H9 (cell line): ENCODE results near the gene BRF1. TPM values are rescaled to one million over a fixed set of nuclear protein-coding genes. Genes with fewer than 3 reads are reported as not detected.

ENCODE experiments used
- DNase-seq: peaks from one replicate; pipeline ENCODE4 v3.0.0-alpha.2; 2017
- H2AFZ ChIP-seq: one replicate; pipeline ENCODE4 v1.6.1; 2013; ENCODE audit warnings: mild to moderate bottlenecking, low read length, control low read depth, moderate library complexity
- H2AK5ac ChIP-seq: 2 replicates; pipeline ENCODE4 v1.6.1; 2013; ENCODE audit warnings: low read length, control low read depth, mixed read lengths; ENCODE audit not compliant: insufficient read length
- H2BK120ac ChIP-seq: one replicate; pipeline ENCODE4 v1.6.1; 2013; ENCODE audit warnings: low read depth, mild to moderate bottlenecking, low read length, control low read depth, inconsistent platforms; ENCODE audit not compliant: poor library complexity, severe bottlenecking
- H2BK12ac ChIP-seq: 2 replicates; pipeline ENCODE4 v1.6.1; 2013; ENCODE audit warnings: low read length, control low read depth, mixed read lengths, low read depth; ENCODE audit not compliant: insufficient read length
- H2BK15ac ChIP-seq: 2 replicates; pipeline ENCODE4 v1.6.1; 2013; ENCODE audit warnings: low read depth, low read length, control low read depth
- H2BK20ac ChIP-seq: one replicate; pipeline ENCODE4 v1.6.1; 2013; ENCODE audit warnings: low read depth, mild to moderate bottlenecking, low read length, control low read depth, inconsistent platforms; ENCODE audit not compliant: poor library complexity, severe bottlenecking
- H2BK5ac ChIP-seq: 2 replicates; pipeline ENCODE4 v1.6.1; 2013; ENCODE audit warnings: low read length, control low read depth, mixed read lengths; ENCODE audit not compliant: insufficient read length
- H3K14ac ChIP-seq: 2 replicates; pipeline ENCODE4 v1.6.1; 2013; ENCODE audit warnings: low read length, control low read depth; ENCODE audit not compliant: insufficient read depth
- H3K18ac ChIP-seq: 2 replicates; pipeline ENCODE4 v1.6.1; 2013; ENCODE audit warnings: low read depth, mild to moderate bottlenecking, mixed read lengths, low read length, control low read depth; ENCODE audit not compliant: insufficient read length
- H3K23ac ChIP-seq: 2 replicates; pipeline ENCODE4 v1.6.1; 2013; ENCODE audit warnings: low read length, control low read depth, mixed read lengths, low read depth; ENCODE audit not compliant: insufficient read length
- H3K23me2 ChIP-seq: 2 replicates; pipeline ENCODE4 v1.6.1; 2013; ENCODE audit warnings: low read depth, mild to moderate bottlenecking, mixed read lengths, low read length, control low read depth; ENCODE audit not compliant: insufficient read length, poor library complexity, severe bottlenecking
- H3K27ac ChIP-seq: 2 replicates; pipeline ENCODE4 v1.5.1; 2013; ENCODE audit warnings: low read length, control low read depth, mixed read lengths, low read depth; ENCODE audit not compliant: insufficient read length
- H3K27me3 ChIP-seq: 2 replicates; pipeline ENCODE4 v1.6.1; 2013; ENCODE audit warnings: low read length, control low read depth, inconsistent platforms; ENCODE audit not compliant: insufficient read depth
- H3K4ac ChIP-seq: 2 replicates; pipeline ENCODE4 v1.6.1; 2013; ENCODE audit warnings: low read depth, mild to moderate bottlenecking, control low read depth, inconsistent platforms, low read length, moderate library complexity
- H3K4me1 ChIP-seq: 2 replicates; pipeline ENCODE4 v1.6.1; 2013; ENCODE audit warnings: low read length, control low read depth, inconsistent platforms; ENCODE audit not compliant: insufficient read depth
- H3K4me2 ChIP-seq: 2 replicates; pipeline ENCODE4 v1.6.1; 2013; ENCODE audit warnings: low read length, control low read depth, mixed read lengths; ENCODE audit not compliant: insufficient read length, insufficient read depth
- H3K56ac ChIP-seq: 2 replicates; pipeline ENCODE4 v1.6.1; 2013; ENCODE audit warnings: low read depth, mild to moderate bottlenecking, mixed read lengths, low read length, control low read depth; ENCODE audit not compliant: insufficient read length
- H3K79me1 ChIP-seq: 2 replicates; pipeline ENCODE4 v1.6.1; 2013; ENCODE audit warnings: low read depth, mild to moderate bottlenecking, moderate library complexity, low read length, control low read depth, inconsistent platforms; ENCODE audit not compliant: insufficient read depth, poor library complexity, severe bottlenecking
- H3K79me2 ChIP-seq: 2 replicates; pipeline ENCODE4 v1.6.1; 2013; ENCODE audit warnings: low read length, control low read depth, inconsistent platforms; ENCODE audit not compliant: insufficient read depth
- H3K9ac ChIP-seq: 2 replicates; pipeline ENCODE4 v1.6.1; 2013; ENCODE audit warnings: low read length, control low read depth, mixed read lengths; ENCODE audit not compliant: insufficient read length; ENCODE audit errors: extremely low read depth
- H3K9me3 ChIP-seq: one replicate; pipeline ENCODE4 v1.6.1; 2013; ENCODE audit warnings: low read depth, low read length, inconsistent platforms; ENCODE audit not compliant: control insufficient read depth
- H3T11ph ChIP-seq: one replicate; pipeline ENCODE4 v1.6.1; 2013; ENCODE audit warnings: mild to moderate bottlenecking, low read length, control low read depth, inconsistent platforms
- H4K20me1 ChIP-seq: one replicate; pipeline ENCODE4 v1.6.1; 2013; ENCODE audit not compliant: control insufficient read depth, insufficient read length, insufficient read depth
- H4K5ac ChIP-seq: 2 replicates; pipeline ENCODE4 v1.6.1; 2013; ENCODE audit warnings: low read depth, mild to moderate bottlenecking, mixed read lengths, low read length, control low read depth; ENCODE audit not compliant: insufficient read length
- H4K8ac ChIP-seq: replicated peaks from 2 replicates; pipeline ENCODE4 v1.6.1; 2013; ENCODE audit warnings: low read length, control low read depth, mixed read lengths, low read depth; ENCODE audit not compliant: insufficient read length
- H4K91ac ChIP-seq: 2 replicates; pipeline ENCODE4 v1.6.1; 2013; ENCODE audit warnings: low read depth, mild to moderate bottlenecking, moderate library complexity, mixed read lengths, low read length, control low read depth; ENCODE audit not compliant: insufficient read length
- H3K27ac Mint-ChIP-seq, 3 experiments: 2 replicates in 2 of 3; 3 replicates in 1 of 3; pipeline ENCODE4 v1.8.0; 2020 to 2021; ENCODE audit warnings: mixed read lengths in 3 of 3, mild to moderate bottlenecking in 1 of 3, moderate library complexity in 1 of 3
- H3K27me3 Mint-ChIP-seq: 2 replicates; pipeline ENCODE4 v1.8.0; 2021; ENCODE audit warnings: low read depth, mild to moderate bottlenecking, moderate library complexity, mixed read lengths
- H3K36me3 Mint-ChIP-seq, 3 experiments: 2 replicates in 2 of 3; 3 replicates in 1 of 3; pipeline ENCODE4 v1.8.0; 2020 to 2021; ENCODE audit warnings: low read depth in 3 of 3, mixed read lengths in 3 of 3; ENCODE audit not compliant: insufficient read depth in 1 of 3
- H3K4me1 Mint-ChIP-seq, 2 experiments: 2 replicates each; pipeline ENCODE4 v1.8.0; 2020; ENCODE audit warnings: mixed read lengths in 2 of 2
- H3K4me3 Mint-ChIP-seq, 2 experiments: 2 replicates in 1 of 2; 3 replicates in 1 of 2; pipeline ENCODE4 v1.8.0; 2020 to 2021; ENCODE audit warnings: mild to moderate bottlenecking in 2 of 2, mixed read lengths in 2 of 2, moderate library complexity in 1 of 2
- H3K9me3 Mint-ChIP-seq, 2 experiments: 2 replicates in 1 of 2; 3 replicates in 1 of 2; pipeline ENCODE4 v1.8.0; 2020; ENCODE audit warnings: mild to moderate bottlenecking in 2 of 2, mixed read lengths in 2 of 2, moderate library complexity in 1 of 2
- WGBS: extraction: QIAGEN DNeasy Blood & Tissue Kit; methylation state at CpG from one replicate; pipeline ENCODE4 v1.1.7; 2013; ENCODE audit warnings: missing lambda C conversion rate, low lambda C conversion rate, mixed read lengths; ENCODE audit not compliant: insufficient read length; ENCODE audit errors: extremely low coverage; 5-methylcytosine and 5-hydroxymethylcytosine counted together
- total RNA-seq: library from RNA; stranded (reverse); gene quantifications from 2 replicates; pipeline ENCODE4 v1.2.1, GENCODE V29; 2021
- TF ChIP-seq, protein P1 (sequence below): fragments of 200-600 bp; sonication (generic); conservative IDR thresholded peaks from 3 replicates; pipeline ENCODE4 v1.8.0; 2021; ENCODE audit warnings: antibody characterized with exemption, mild to moderate bottlenecking

BRF1 gene
- total RNA-seq, 1 experiment from 2014 or later, result 28.3 TPM

DNA sequence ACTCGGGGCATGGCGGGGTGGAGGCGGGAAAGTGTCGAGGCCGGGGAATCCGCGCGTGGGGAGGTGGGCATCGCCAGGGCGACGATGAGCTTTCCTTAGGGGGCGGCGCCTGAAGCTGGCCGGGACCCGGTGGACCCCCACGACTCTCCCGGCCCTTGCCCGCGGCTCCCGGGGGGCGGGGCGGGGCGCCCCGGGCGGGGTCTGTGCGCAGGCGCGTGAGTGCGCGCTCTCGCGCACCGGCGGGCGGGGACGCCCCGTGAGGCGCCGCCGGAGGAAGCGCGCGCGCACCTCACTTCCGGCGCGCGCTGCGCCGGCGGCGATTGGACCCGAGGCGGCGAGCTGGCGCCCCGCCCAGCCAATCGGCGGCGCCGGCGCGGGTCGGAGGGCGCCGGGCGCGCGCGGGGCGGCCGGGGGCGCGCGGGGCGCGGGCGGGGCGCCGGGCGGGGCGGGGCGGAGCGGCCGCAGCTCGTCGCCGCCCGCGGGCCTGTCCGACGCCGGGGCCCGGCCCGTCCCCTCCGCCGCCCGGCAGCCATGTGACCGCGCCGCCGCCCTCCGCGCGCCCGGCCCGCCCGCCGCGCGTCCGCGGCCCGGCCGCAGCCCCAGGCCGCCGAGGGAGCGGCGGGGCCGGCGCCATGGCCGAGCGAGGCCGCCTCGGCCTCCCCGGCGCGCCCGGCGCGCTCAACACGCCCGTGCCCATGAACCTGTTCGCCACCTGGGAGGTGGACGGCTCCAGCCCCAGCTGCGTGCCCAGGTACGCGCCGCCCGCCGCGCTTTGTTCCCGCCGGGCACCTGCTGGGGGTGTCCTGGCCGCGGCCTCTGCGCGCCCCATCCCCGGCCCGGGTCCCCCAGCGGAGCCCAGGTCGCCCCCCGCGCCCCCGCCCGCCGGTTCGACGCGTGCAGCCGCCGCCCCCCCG, 13.7 kb upstream of the BRF1 start, which contains the start of gene PACS2:
Gene PACS2, plus strand, starts transcription at position 462 of the 914 bp plus-strand sequence. Its CDS starts 171 bp downstream, at position 633.
- no peak within 1 kb of the TSS for H3K27ac ChIP-seq
- TF ChIP-seq, protein P1, sequence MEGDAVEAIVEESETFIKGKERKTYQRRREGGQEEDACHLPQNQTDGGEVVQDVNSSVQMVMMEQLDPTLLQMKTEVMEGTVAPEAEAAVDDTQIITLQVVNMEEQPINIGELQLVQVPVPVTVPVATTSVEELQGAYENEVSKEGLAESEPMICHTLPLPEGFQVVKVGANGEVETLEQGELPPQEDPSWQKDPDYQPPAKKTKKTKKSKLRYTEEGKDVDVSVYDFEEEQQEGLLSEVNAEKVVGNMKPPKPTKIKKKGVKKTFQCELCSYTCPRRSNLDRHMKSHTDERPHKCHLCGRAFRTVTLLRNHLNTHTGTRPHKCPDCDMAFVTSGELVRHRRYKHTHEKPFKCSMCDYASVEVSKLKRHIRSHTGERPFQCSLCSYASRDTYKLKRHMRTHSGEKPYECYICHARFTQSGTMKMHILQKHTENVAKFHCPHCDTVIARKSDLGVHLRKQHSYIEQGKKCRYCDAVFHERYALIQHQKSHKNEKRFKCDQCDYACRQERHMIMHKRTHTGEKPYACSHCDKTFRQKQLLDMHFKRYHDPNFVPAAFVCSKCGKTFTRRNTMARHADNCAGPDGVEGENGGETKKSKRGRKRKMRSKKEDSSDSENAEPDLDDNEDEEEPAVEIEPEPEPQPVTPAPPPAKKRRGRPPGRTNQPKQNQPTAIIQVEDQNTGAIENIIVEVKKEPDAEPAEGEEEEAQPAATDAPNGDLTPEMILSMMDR, result no peak

More for the DNA sequence above, 13.7 kb upstream of the BRF1 start, which contains the start of gene PACS2:
- Histone ChIP-seq H2BK20ac (no peak within 1 kb of the TSS), H3K9me3 (no peaks in the 10 kb centered on the region), H3K27me3 (no peaks in the 10 kb centered on the region), H4K91ac (no peak within 1 kb of the TSS), H2BK120ac (no peak within 1 kb of the TSS), H4K8ac (no peak within 1 kb of the TSS), H3K14ac (no peak within 1 kb of the TSS), H3K4me1 (no peaks in the 10 kb centered on the region; the same call in 1 of the 2 replicates), H4K5ac (no peak within 1 kb of the TSS), H2BK5ac (no peak within 1 kb of the TSS), H3K23me2 (peaks cover 8% of the 10 kb centered on the region), H3K56ac (no peak within 1 kb of the TSS), H3K4ac (no peak within 1 kb of the TSS), H2AK5ac (no peak within 1 kb of the TSS), H3T11ph (no peak within 1 kb of the TSS), H3K18ac (no peak within 1 kb of the TSS), H3K4me2 (peak within 1 kb of the TSS; percentile 61), H3K79me2 (peaks cover 11% of the 10 kb centered on the region; the same call in 1 of the 2 replicates), H3K9ac (no peak within 1 kb of the TSS), H2BK15ac (no peak within 1 kb of the TSS), H2BK12ac (no peak within 1 kb of the TSS), H4K20me1 (peaks cover 7% of the 10 kb centered on the region), H3K79me1 (peaks cover 5% of the 10 kb centered on the region), H3K23ac (no peak within 1 kb of the TSS), H2AFZ (no peak within 1 kb of the TSS)
- no CpG with 5 or more reads among the region's 163 CpGs for WGBS
- Mint-ChIP-seq H3K27me3 (peaks cover 11% of the 10 kb centered on the region), H3K27ac (peak within 1 kb of the TSS in 1 of 3 experiments; percentile 72; a peak in 1 of 7 replicates), H3K36me3 (peaks cover 0 to 2% (median 0%) of the 10 kb centered on the region in 3 experiments; a peak in 3 of 7 replicates), H3K4me3 (peak within 1 kb of the TSS; percentile 82 to 90), H3K9me3 (no peaks in the 10 kb centered on the region), H3K4me1 (peaks cover 19 to 26% of the 10 kb centered on the region in 2 experiments)
- DNase-seq, result peak; percentile 64
